Activated CD8-positive, alpha-beta T cell treated with anti-CD3 and anti-CD28 coated beads, Interleukin-2, amount 10 ng/mL, durations not matched to agents 7 days and 5 days (primary cell): ENCODE results near the gene SLC24A3. TPM values are rescaled to one million over a fixed set of nuclear protein-coding genes. Genes with fewer than 3 reads are reported as not detected.

Experiments
- ATAC-seq: fragments of 150-1000 bp; cut with Tn5 transposase; one replicate; pipeline ENCODE4 v1.10.0; 2021; ENCODE audit warnings: moderate library complexity
- CTCF ChIA-PET: fragments of 350-600 bp; sonication (Branson Sonifier 250); formaldehyde crosslinking; loops from one replicate; lab custom pipeline; 2021; ENCODE audit warnings: antibody characterized with exemption; lab: Charles Lee
- POLR2A ChIA-PET: fragments of 350-600 bp; sonication (Branson Sonifier 250); formaldehyde crosslinking; loops from one replicate; lab custom pipeline; 2021; ENCODE audit warnings: antibody characterized with exemption; lab: Charles Lee
- DNase-seq: peaks from one replicate; pipeline ENCODE4 v3.0.0-alpha.2; 2020
- H3K27ac Mint-ChIP-seq: one replicate; pipeline ENCODE4 v1.8.0; 2021; ENCODE audit warnings: mild to moderate bottlenecking, mixed read lengths
- H3K27me3 Mint-ChIP-seq: one replicate; pipeline ENCODE4 v1.8.0; 2021; ENCODE audit warnings: low read depth, mixed read lengths
- H3K36me3 Mint-ChIP-seq: one replicate; pipeline ENCODE4 v1.8.0; 2021; ENCODE audit warnings: low read depth, mixed read lengths
- H3K4me1 Mint-ChIP-seq: one replicate; pipeline ENCODE4 v1.8.0; 2021; ENCODE audit warnings: low read depth, mixed read lengths
- H3K4me3 Mint-ChIP-seq: one replicate; pipeline ENCODE4 v1.8.0; 2021; ENCODE audit warnings: mild to moderate bottlenecking, mixed read lengths
- H3K9me3 Mint-ChIP-seq: one replicate; pipeline ENCODE4 v1.8.0; 2022; ENCODE audit warnings: mixed read lengths; ENCODE audit not compliant: insufficient read depth
- total RNA-seq, 2 experiments: library from RNA; stranded (reverse); gene quantifications; one replicate each; pipeline ENCODE4 v1.2.3, GENCODE V29; 2021

SLC24A3 gene
- total RNA-seq, 2 experiments from 2014 or later: not detected

GRCh38 chr20:19336631-19337030 is 124.2 kb downstream of the SLC24A3 start:
- no peaks in the 10 kb centered on the region for H3K4me1 Mint-ChIP-seq
- H3K9me3 Mint-ChIP-seq: no peaks in the 10 kb centered on the region
- H3K27me3 Mint-ChIP-seq: peaks cover 5% of the 10 kb centered on the region
- no peak overlapping the region for H3K27ac Mint-ChIP-seq
- POLR2A ChIA-PET: no interaction called here
- ATAC-seq (no peak), DNase-seq (no peak)
- no peaks in the 10 kb centered on the region for H3K36me3 Mint-ChIP-seq
- CTCF ChIA-PET: no interaction called here
- no peak overlapping the region for H3K4me3 Mint-ChIP-seq

DNA sequence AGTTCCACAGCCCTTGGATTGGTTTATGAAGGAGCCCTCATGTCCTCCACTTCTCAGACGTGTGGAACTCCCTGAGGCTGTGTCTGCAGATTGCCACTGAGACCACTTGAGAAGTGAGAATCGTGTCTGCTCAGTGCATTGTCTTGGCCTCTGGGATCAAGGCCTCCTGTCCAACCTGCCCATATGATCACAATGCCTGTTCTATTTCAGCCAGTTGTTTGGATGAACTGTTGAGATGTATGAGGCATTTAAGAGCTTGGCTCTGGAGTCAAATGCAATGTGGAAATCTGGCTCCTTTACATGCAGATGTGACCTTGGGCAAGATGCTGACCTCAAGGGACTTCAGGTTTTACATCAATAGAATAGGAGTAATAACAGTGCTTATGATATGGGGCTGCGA is 125.9 kb downstream of the SLC24A3 start:
- POLR2A ChIA-PET: no interaction called here
- Mint-ChIP-seq H3K4me3 (no peak overlapping the region), H3K36me3 (no peaks in the 10 kb centered on the region), H3K9me3 (no peaks in the 10 kb centered on the region), H3K4me1 (no peaks in the 10 kb centered on the region), H3K27ac (no peak overlapping the region), H3K27me3 (peaks cover 5% of the 10 kb centered on the region)
- CTCF ChIA-PET: no interaction called here
- DNase-seq: no peak
- no peak for ATAC-seq

DNA sequence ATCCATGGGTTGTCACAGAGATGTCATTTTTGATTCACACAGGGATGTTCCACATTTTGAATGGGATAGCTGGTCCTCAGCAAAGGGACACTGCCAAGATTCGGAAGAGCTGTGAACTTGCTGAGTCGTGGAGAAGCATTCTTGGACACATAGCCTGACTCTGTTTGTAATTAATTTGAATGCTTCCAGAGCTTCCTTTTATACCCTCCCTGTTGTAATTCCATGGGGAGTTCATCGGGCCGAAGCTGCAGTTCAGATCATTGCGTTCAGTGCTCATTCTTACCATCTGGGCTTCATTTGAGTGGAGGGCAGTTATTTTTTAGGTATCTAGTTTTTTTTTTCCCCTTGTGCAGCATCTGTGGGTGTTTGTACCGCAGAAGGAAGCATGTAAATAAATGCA is 126.5 kb downstream of the SLC24A3 start:
- H3K9me3 Mint-ChIP-seq: no peaks in the 10 kb centered on the region
- H3K4me3 Mint-ChIP-seq: no peak overlapping the region
- no peaks in the 10 kb centered on the region for H3K36me3 Mint-ChIP-seq
- CTCF ChIA-PET: no interaction called here
- DNase-seq (no peak), ATAC-seq (no peak)
- no peak overlapping the region for H3K27ac Mint-ChIP-seq
- H3K4me1 Mint-ChIP-seq: no peaks in the 10 kb centered on the region
- POLR2A ChIA-PET: no interaction called here
- peaks cover 2% of the 10 kb centered on the region for H3K27me3 Mint-ChIP-seq

GRCh38 chr20:19341348-19342053 is 129.1 kb downstream of the SLC24A3 start:
- H3K4me1 Mint-ChIP-seq: no peaks in the 10 kb centered on the region
- no peak overlapping the region for H3K4me3 Mint-ChIP-seq
- POLR2A ChIA-PET: no interaction called here
- H3K27ac Mint-ChIP-seq: no peak overlapping the region
- peaks cover 2% of the 10 kb centered on the region for H3K27me3 Mint-ChIP-seq
- DNase-seq: no peak
- CTCF ChIA-PET: no interaction called here
- no peak for ATAC-seq
- H3K9me3 Mint-ChIP-seq: no peaks in the 10 kb centered on the region
- H3K36me3 Mint-ChIP-seq: no peaks in the 10 kb centered on the region

- ATAC-seq (no peak), DNase-seq (no peak)
- Mint-ChIP-seq H3K27me3 (peaks cover 2% of the 10 kb centered on the region), H3K9me3 (no peaks in the 10 kb centered on the region), H3K4me3 (no peak overlapping the region), H3K4me1 (no peaks in the 10 kb centered on the region), H3K36me3 (no peaks in the 10 kb centered on the region), H3K27ac (no peak overlapping the region)
- ChIA-PET CTCF (no interaction called here), POLR2A (no interaction called here)
Measured at GRCh38 chr20:19344341-19344740, 131.9 kb downstream of the SLC24A3 start.

DNA sequence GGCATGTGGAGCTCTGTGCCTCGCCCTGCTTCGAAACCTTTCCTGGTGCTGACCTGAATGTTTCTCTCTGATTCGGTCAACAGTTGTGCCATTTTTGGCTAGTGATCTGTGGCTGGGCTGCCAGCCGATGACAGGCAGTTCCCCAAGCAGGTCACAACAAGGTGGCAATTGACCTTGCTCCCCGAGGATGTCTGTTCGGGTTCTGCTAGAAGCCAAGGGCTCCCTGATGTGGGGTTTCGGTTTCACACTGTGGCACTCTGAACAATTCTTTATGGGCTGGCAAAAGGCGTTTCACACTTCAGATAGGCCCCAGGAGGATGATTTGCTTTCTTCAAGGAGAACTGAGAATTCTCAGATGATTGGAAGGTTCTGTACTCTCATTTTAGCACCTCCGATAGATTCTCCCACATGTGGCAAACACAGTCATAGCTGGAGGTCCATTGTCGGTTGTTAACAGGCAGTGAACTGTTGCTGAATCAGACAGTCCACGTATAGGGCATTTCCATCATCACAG is 135.6 kb downstream of the SLC24A3 start:
- ATAC-seq (no peak), DNase-seq (no peak)
- H3K27me3 Mint-ChIP-seq: no peaks in the 10 kb centered on the region
- no peak overlapping the region for H3K4me3 Mint-ChIP-seq
- no peak overlapping the region for H3K27ac Mint-ChIP-seq
- CTCF ChIA-PET: no interaction called here
- H3K36me3 Mint-ChIP-seq: no peaks in the 10 kb centered on the region
- no peaks in the 10 kb centered on the region for H3K9me3 Mint-ChIP-seq
- H3K4me1 Mint-ChIP-seq: no peaks in the 10 kb centered on the region
- POLR2A ChIA-PET: no interaction called here

DNA sequence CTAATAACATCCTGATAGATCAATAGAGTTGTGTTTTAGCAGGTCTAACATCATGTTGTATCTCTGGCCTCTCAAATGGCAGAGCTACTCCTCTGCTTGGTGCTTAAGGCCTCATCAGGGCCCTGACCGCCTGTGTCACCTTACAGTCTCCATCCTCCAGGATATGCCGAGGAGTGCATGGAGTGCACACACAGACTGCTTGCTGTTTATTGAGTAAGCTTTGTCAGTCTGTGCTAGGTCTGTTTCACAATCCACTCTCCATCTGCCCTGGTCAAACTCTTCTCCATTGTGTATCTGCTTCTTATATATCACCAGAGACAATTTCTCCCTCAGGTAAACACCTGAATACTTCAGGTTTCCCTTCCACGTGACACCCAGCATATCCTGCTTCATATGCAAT is 136.1 kb downstream of the SLC24A3 start:
- ChIA-PET POLR2A (no interaction called here), CTCF (no interaction called here)
- no peaks in the 10 kb centered on the region for H3K9me3 Mint-ChIP-seq
- ATAC-seq (no peak), DNase-seq (no peak)
- H3K4me3 Mint-ChIP-seq: no peak overlapping the region
- H3K27me3 Mint-ChIP-seq: no peaks in the 10 kb centered on the region
- no peak overlapping the region for H3K27ac Mint-ChIP-seq
- H3K36me3 Mint-ChIP-seq: no peaks in the 10 kb centered on the region
- H3K4me1 Mint-ChIP-seq: no peaks in the 10 kb centered on the region

GRCh38 chr20:19349879-19350278 is 137.4 kb downstream of the SLC24A3 start:
- POLR2A ChIA-PET: no interaction called here

GRCh38 chr20:19351542-19351941 is 139.1 kb downstream of the SLC24A3 start:
- Mint-ChIP-seq H3K27ac (no peak overlapping the region), H3K9me3 (no peaks in the 10 kb centered on the region), H3K4me3 (no peak overlapping the region), H3K36me3 (no peaks in the 10 kb centered on the region), H3K4me1 (no peaks in the 10 kb centered on the region), H3K27me3 (no peaks in the 10 kb centered on the region)
- no peak for ATAC-seq
- ChIA-PET CTCF (no interaction called here), POLR2A (no interaction called here)
- no peak for DNase-seq

More at GRCh38 chr20:19349879-19350278, 137.4 kb downstream of the SLC24A3 start:
- H3K27me3 Mint-ChIP-seq: no peaks in the 10 kb centered on the region
- DNase-seq (no peak), ATAC-seq (no peak)
- CTCF ChIA-PET: interaction anchor here (0.6 kb wide), 1 partner anchor 22 kb away, joined by 3 read pairs; no protein-coding TSS in a partner anchor
- H3K4me3 Mint-ChIP-seq: no peak overlapping the region
- H3K9me3 Mint-ChIP-seq: no peaks in the 10 kb centered on the region
- H3K27ac Mint-ChIP-seq: no peak overlapping the region
- no peaks in the 10 kb centered on the region for H3K36me3 Mint-ChIP-seq
- no peaks in the 10 kb centered on the region for H3K4me1 Mint-ChIP-seq

DNA sequence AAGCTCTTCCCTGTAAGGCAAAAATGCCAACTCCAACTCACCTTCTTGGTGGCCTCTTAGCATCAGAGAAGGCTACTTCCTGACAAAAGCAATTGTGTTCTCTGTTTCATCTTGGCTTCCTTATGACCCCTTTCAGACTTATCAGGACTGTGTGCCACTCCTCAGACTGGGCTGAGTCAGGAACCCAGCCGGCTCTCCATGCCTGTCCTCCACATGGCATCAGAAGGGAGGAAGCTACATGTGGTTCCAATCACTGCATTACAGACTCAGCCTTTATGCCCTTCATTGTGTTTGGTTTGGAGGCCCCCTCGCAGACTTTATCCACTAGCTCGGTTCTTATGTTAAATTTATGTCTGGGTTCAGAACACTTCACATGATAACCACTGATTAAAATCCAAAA is 142.5 kb downstream of the SLC24A3 start:
- peaks cover 2% of the 10 kb centered on the region for H3K27me3 Mint-ChIP-seq
- ATAC-seq (no peak), DNase-seq (no peak)
- no peaks in the 10 kb centered on the region for H3K36me3 Mint-ChIP-seq
- H3K4me3 Mint-ChIP-seq: no peak overlapping the region
- no peak overlapping the region for H3K27ac Mint-ChIP-seq
- POLR2A ChIA-PET: no interaction called here
- H3K9me3 Mint-ChIP-seq: no peaks in the 10 kb centered on the region
- CTCF ChIA-PET: no interaction called here
- no peaks in the 10 kb centered on the region for H3K4me1 Mint-ChIP-seq

DNA sequence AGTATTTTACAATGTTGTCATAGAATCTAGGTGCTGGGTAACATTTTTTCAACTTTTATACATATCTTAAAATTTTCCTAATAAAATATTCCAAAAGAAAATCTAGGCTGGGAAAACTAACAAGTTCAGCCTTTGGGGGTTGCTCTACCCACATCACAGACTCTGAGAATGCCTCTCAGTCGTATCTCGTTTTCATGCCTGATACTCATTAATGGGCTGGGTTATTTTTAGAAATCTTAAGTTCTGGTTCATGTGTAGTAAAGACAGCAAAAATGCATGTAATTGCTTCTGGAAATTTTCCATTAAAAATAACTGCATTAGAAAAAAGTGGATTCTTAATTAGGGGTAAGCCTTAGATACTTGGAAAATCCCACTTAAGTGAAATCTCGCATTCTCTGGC is 149.3 kb downstream of the SLC24A3 start:
- POLR2A ChIA-PET: no interaction called here
- DNase-seq (no peak), ATAC-seq (no peak)
- Mint-ChIP-seq H3K36me3 (no peaks in the 10 kb centered on the region), H3K9me3 (no peaks in the 10 kb centered on the region), H3K4me3 (no peak overlapping the region), H3K4me1 (no peaks in the 10 kb centered on the region), H3K27me3 (peaks cover 2% of the 10 kb centered on the region), H3K27ac (no peak overlapping the region)
- CTCF ChIA-PET: no interaction called here

DNA sequence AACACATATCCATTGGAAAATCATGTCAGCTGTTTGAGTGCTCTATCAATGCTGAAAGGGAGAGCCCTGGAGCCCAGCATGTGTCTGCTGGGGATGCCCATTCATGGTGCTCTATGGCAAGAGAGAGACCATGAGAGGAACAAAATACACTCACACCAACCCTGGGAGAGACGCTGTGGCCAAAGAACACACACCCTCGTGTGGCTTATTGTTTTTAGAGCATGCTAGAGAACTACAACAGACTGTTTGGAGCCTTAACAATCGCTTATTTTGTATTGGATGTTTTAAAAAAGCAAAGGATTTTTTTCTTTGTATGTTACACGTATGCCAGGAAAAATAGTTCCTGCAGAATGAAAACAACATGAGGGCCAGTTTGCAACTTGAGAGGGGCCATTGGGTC is 151.0 kb downstream of the SLC24A3 start:
- DNase-seq: no peak
- Mint-ChIP-seq H3K36me3 (no peaks in the 10 kb centered on the region), H3K27me3 (no peaks in the 10 kb centered on the region), H3K27ac (no peak overlapping the region), H3K9me3 (no peaks in the 10 kb centered on the region), H3K4me1 (no peaks in the 10 kb centered on the region), H3K4me3 (no peak overlapping the region)
- no peak for ATAC-seq
- POLR2A ChIA-PET: no interaction called here
- CTCF ChIA-PET: no interaction called here

DNA sequence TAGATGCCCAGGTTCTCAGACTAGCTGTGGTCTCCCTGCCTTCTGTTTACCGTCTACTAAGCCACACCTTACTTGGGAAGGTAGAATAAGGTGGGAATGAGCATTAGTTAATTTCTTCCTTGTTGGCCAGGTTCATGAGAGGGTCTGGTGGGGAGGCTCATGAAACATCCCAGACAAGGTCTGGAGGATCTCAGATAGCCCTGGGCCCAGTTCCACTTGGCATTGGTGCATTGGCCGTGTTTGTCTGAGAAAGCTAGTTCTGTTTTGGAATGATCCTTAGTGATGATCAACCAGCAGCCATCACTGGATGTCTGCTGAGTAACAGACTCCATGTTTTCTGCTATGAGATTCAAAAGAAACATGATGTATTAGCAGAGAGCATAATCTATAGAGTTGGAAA is 155.1 kb downstream of the SLC24A3 start:
- no peaks in the 10 kb centered on the region for H3K36me3 Mint-ChIP-seq
- ChIA-PET CTCF (no interaction called here), POLR2A (no interaction called here)
- no peaks in the 10 kb centered on the region for H3K9me3 Mint-ChIP-seq
- DNase-seq (no peak), ATAC-seq (no peak)
- no peaks in the 10 kb centered on the region for H3K4me1 Mint-ChIP-seq
- no peak overlapping the region for H3K4me3 Mint-ChIP-seq
- no peak overlapping the region for H3K27ac Mint-ChIP-seq
- no peaks in the 10 kb centered on the region for H3K27me3 Mint-ChIP-seq
